WTC11 (cell line): ENCODE measurements around the gene SORT1. TPM values are rescaled to one million over a fixed set of nuclear protein-coding genes. Genes with fewer than 3 reads are reported as not detected.
A peak's percentile ranks its signal among the peaks of the same experiment; 100 is the strongest.

Source experiments
- ATAC-seq: fragments of 200-7000 bp; cut with Tn5 transposase; 2 replicates; pipeline ENCODE4 v1.10.0; 2021; ENCODE audit warnings: mild to moderate bottlenecking, moderate library complexity
- CTCF ChIA-PET: fragments of 300-600 bp; sonication (Branson Sonifier 250); formaldehyde crosslinking; loops from one replicate; lab custom pipeline; 2021; ENCODE audit warnings: antibody characterized with exemption; lab: Charles Lee
- POLR2A ChIA-PET: fragments of 350-600 bp; sonication (Branson Sonifier 250); formaldehyde crosslinking; loops from one replicate; lab custom pipeline; 2021; ENCODE audit warnings: antibody characterized with exemption; lab: Charles Lee
- DNase-seq: peaks from one replicate; pipeline ENCODE4 v3.0.0; 2021; ENCODE audit warnings: low spot score
- H3K27ac Mint-ChIP-seq: 2 replicates; pipeline ENCODE4 v1.8.0; 2021; ENCODE audit warnings: mixed read lengths
- H3K27me3 Mint-ChIP-seq: 2 replicates; pipeline ENCODE4 v1.8.0; 2021; ENCODE audit warnings: low read depth, mild to moderate bottlenecking, moderate library complexity, mixed read lengths
- H3K36me3 Mint-ChIP-seq: 2 replicates; pipeline ENCODE4 v1.8.0; 2021; ENCODE audit warnings: mixed read lengths
- H3K4me1 Mint-ChIP-seq: 2 replicates; pipeline ENCODE4 v1.8.0; 2022; ENCODE audit warnings: mixed read lengths
- H3K4me3 Mint-ChIP-seq: 2 replicates; pipeline ENCODE4 v1.8.0; 2021; ENCODE audit warnings: mild to moderate bottlenecking, moderate library complexity, mixed read lengths
- H3K9me3 Mint-ChIP-seq: 2 replicates; pipeline ENCODE4 v1.8.0; 2021; ENCODE audit warnings: mixed read lengths
- ATF1 ChIP-seq: sonication (generic); formaldehyde crosslinking; IDR thresholded peaks from 2 replicates; pipeline ENCODE4 v1.8.1; 2023; ENCODE audit warnings: mild to moderate bottlenecking, moderate library complexity, missing genetic modification reagents
- E2F4 ChIP-seq: sonication (generic); formaldehyde crosslinking; IDR thresholded peaks from 2 replicates; pipeline ENCODE4 v1.8.1; 2022; ENCODE audit warnings: low read depth, mild to moderate bottlenecking, moderate library complexity, missing genetic modification reagents, borderline replicate concordance
- FOXK1 ChIP-seq: sonication (generic); formaldehyde crosslinking; IDR thresholded peaks from 2 replicates; pipeline ENCODE4 v1.8.0; 2022; ENCODE audit warnings: mild to moderate bottlenecking, moderate library complexity, missing genetic modification reagents
- IRF2 ChIP-seq: sonication (generic); formaldehyde crosslinking; IDR thresholded peaks from 2 replicates; pipeline ENCODE4 v1.8.0; 2022; ENCODE audit warnings: low read depth, missing genetic modification reagents, borderline replicate concordance
- JAZF1 ChIP-seq: fragments of 250-450 bp; sonication (Bioruptor Pico); IDR thresholded peaks from 2 replicates; pipeline ENCODE4 v1.9.0; 2021; ENCODE audit warnings: moderate library complexity, mild to moderate bottlenecking, inconsistent platforms
- MXD4 ChIP-seq: fragments of 250-450 bp; sonication (Bioruptor Pico); IDR thresholded peaks from 2 replicates; pipeline ENCODE4 v1.8.0; 2021; ENCODE audit warnings: mild to moderate bottlenecking, moderate library complexity, borderline replicate concordance
- NFATC4 ChIP-seq: fragments of 250-450 bp; sonication (Bioruptor Pico); IDR thresholded peaks from 2 replicates; pipeline ENCODE4 v1.9.0; 2021; ENCODE audit warnings: mild to moderate bottlenecking
- NFYB ChIP-seq: sonication (generic); formaldehyde crosslinking; conservative IDR thresholded peaks from 2 replicates; pipeline ENCODE4 v1.8.0; 2022; ENCODE audit warnings: low read depth, missing genetic modification reagents
- NR2C2 ChIP-seq: sonication (generic); formaldehyde crosslinking; IDR thresholded peaks from 2 replicates; pipeline ENCODE4 v1.8.0; 2022; ENCODE audit warnings: mild to moderate bottlenecking, missing genetic modification reagents
- RELA ChIP-seq: sonication (generic); formaldehyde crosslinking; IDR thresholded peaks from 2 replicates; pipeline ENCODE4 v1.8.1; 2022; ENCODE audit warnings: missing genetic modification reagents, mild to moderate bottlenecking, borderline replicate concordance
- SMAD3 ChIP-seq: sonication (generic); formaldehyde crosslinking; IDR thresholded peaks from 2 replicates; pipeline ENCODE4 v1.8.0; 2022; ENCODE audit warnings: missing genetic modification reagents, mild to moderate bottlenecking, borderline replicate concordance
- SOX15 ChIP-seq: fragments of 250-450 bp; sonication (Bioruptor Pico); IDR thresholded peaks from 2 replicates; pipeline ENCODE4 v1.9.0; 2021; ENCODE audit warnings: mild to moderate bottlenecking
- TCF7 ChIP-seq: sonication (generic); formaldehyde crosslinking; IDR thresholded peaks from 2 replicates; pipeline ENCODE4 v1.8.0; 2022; ENCODE audit warnings: mild to moderate bottlenecking, low read depth, missing genetic modification reagents, moderate library complexity
- TEAD4 ChIP-seq: sonication (generic); formaldehyde crosslinking; IDR thresholded peaks from 2 replicates; pipeline ENCODE4 v1.8.0; 2022; ENCODE audit warnings: mild to moderate bottlenecking, missing genetic modification reagents
- TP53 ChIP-seq: sonication (generic); formaldehyde crosslinking; IDR thresholded peaks from 2 replicates; pipeline ENCODE4 v1.8.1; 2023; ENCODE audit warnings: mild to moderate bottlenecking, missing genetic modification reagents
- ZBTB43 ChIP-seq: sonication (generic); formaldehyde crosslinking; IDR thresholded peaks from 2 replicates; pipeline ENCODE4 v1.8.1; 2023; ENCODE audit warnings: mild to moderate bottlenecking, missing genetic modification reagents
- ZNF121 ChIP-seq: sonication (generic); formaldehyde crosslinking; IDR thresholded peaks from 2 replicates; pipeline ENCODE4 v1.8.0; 2023; ENCODE audit warnings: missing genetic modification reagents
- ZNF138 ChIP-seq: sonication (generic); formaldehyde crosslinking; conservative IDR thresholded peaks from 2 replicates; pipeline ENCODE4 v1.8.1; 2022; ENCODE audit warnings: mild to moderate bottlenecking, moderate library complexity, missing genetic modification reagents
- ZNF219 ChIP-seq: sonication (generic); formaldehyde crosslinking; IDR thresholded peaks from 2 replicates; pipeline ENCODE4 v1.8.0; 2023; ENCODE audit warnings: missing genetic modification reagents, mild to moderate bottlenecking, borderline replicate concordance
- ZNF232 ChIP-seq: sonication (generic); formaldehyde crosslinking; IDR thresholded peaks from 2 replicates; pipeline ENCODE4 v1.8.0; 2022; ENCODE audit warnings: mild to moderate bottlenecking, missing genetic modification reagents
- ZNF317 ChIP-seq: sonication (generic); formaldehyde crosslinking; IDR thresholded peaks from 2 replicates; pipeline ENCODE4 v1.8.1; 2023; ENCODE audit warnings: low read depth, mild to moderate bottlenecking, moderate library complexity, missing genetic modification reagents, borderline replicate concordance
- ZNF396 ChIP-seq: fragments of 250-450 bp; sonication (Bioruptor Pico); IDR thresholded peaks from 2 replicates; pipeline ENCODE4 v1.8.0; 2021; ENCODE audit warnings: mild to moderate bottlenecking, moderate library complexity, borderline replicate concordance
- total RNA-seq: library from RNA; stranded (reverse); gene quantifications from 3 replicates; pipeline ENCODE4 v1.2.3, GENCODE V29; 2021
- TF ChIP-seq, protein P1 (sequence below): sonication (generic); formaldehyde crosslinking; IDR thresholded peaks from 2 replicates; pipeline ENCODE4 v1.8.0; 2022; ENCODE audit warnings: mild to moderate bottlenecking, missing genetic modification reagents
- TF ChIP-seq, protein P2 (sequence below): sonication (generic); formaldehyde crosslinking; IDR thresholded peaks from 2 replicates; pipeline ENCODE4 v1.8.1; 2023; ENCODE audit warnings: mild to moderate bottlenecking, moderate library complexity, missing genetic modification reagents
- TF ChIP-seq, protein P3 (sequence below): fragments of 200-600 bp; IDR thresholded peaks from 2 replicates; pipeline ENCODE4 v1.8.0; 2022; ENCODE audit warnings: antibody characterized with exemption

The SORT1 gene
- total RNA-seq, 1 experiment from 2014 or later, result 55.9 TPM

GRCh38 chr1:109268431-109269211, 129.1 kb downstream of the SORT1 start (continued):
- TF ChIP-seq, protein P1, sequence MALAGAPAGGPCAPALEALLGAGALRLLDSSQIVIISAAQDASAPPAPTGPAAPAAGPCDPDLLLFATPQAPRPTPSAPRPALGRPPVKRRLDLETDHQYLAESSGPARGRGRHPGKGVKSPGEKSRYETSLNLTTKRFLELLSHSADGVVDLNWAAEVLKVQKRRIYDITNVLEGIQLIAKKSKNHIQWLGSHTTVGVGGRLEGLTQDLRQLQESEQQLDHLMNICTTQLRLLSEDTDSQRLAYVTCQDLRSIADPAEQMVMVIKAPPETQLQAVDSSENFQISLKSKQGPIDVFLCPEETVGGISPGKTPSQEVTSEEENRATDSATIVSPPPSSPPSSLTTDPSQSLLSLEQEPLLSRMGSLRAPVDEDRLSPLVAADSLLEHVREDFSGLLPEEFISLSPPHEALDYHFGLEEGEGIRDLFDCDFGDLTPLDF (CRISPR knock-in tag), result no peak
- no peak for TF ChIP-seq ZNF121 (CRISPR knock-in tag)
- TF ChIP-seq SMAD3 (CRISPR knock-in tag), result no peak
- no peak for TF ChIP-seq ZNF219 (CRISPR knock-in tag)
- no peak for TF ChIP-seq E2F4 (CRISPR knock-in tag)
- TF ChIP-seq NFATC4 (CRISPR knock-in tag), result no peak

- CTCF ChIA-PET, result no interaction called here
- POLR2A ChIA-PET, result no interaction called here
- TF ChIP-seq ZNF232 (CRISPR knock-in tag) (no peak), NFYB (CRISPR knock-in tag) (no peak), ZNF396 (CRISPR knock-in tag) (no peak), ZNF317 (CRISPR knock-in tag) (no peak), E2F4 (CRISPR knock-in tag) (no peak), ZBTB43 (CRISPR knock-in tag) (no peak), ATF1 (CRISPR knock-in tag) (no peak)
- TF ChIP-seq, protein P2, sequence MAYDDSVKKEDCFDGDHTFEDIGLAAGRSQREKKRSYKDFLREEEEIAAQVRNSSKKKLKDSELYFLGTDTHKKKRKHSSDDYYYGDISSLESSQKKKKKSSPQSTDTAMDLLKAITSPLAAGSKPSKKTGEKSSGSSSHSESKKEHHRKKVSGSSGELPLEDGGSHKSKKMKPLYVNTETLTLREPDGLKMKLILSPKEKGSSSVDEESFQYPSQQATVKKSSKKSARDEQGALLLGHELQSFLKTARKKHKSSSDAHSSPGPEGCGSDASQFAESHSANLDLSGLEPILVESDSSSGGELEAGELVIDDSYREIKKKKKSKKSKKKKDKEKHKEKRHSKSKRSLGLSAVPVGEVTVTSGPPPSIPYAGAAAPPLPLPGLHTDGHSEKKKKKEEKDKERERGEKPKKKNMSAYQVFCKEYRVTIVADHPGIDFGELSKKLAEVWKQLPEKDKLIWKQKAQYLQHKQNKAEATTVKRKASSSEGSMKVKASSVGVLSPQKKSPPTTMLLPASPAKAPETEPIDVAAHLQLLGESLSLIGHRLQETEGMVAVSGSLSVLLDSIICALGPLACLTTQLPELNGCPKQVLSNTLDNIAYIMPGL, result no peak
- H3K9me3 Mint-ChIP-seq, result no peaks in the 10 kb centered on the region
- no peak overlapping the region; the same call in 1 of the 2 replicates for H3K27ac Mint-ChIP-seq
- peaks cover 9% of the 10 kb centered on the region for H3K36me3 Mint-ChIP-seq
- H3K27me3 Mint-ChIP-seq, result no peaks in the 10 kb centered on the region
- DNase-seq, result no peak
- H3K4me1 Mint-ChIP-seq, result peaks cover 9% of the 10 kb centered on the region
- ATAC-seq, result no peak
- no peak overlapping the region for H3K4me3 Mint-ChIP-seq
These were observed 129.9 kb downstream of the SORT1 start for GRCh38 chr1:109267743-109268300.

- no peak overlapping the region for H3K4me3 Mint-ChIP-seq
- ChIA-PET CTCF (interaction anchor here (0.7 kb wide), 1 partner anchor 390 kb away, joined by 3 read pairs; the partner anchor contains the start of gene GPSM2), POLR2A (interaction anchor here (0.7 kb wide), 1 partner anchor 268 kb away, joined by 3 read pairs; no protein-coding TSS in a partner anchor)
- no peaks in the 10 kb centered on the region for H3K9me3 Mint-ChIP-seq
- DNase-seq (no peak), ATAC-seq (no peak)
- H3K4me1 Mint-ChIP-seq, result peaks cover 9% of the 10 kb centered on the region
- H3K36me3 Mint-ChIP-seq, result peaks cover 9% of the 10 kb centered on the region
- H3K27me3 Mint-ChIP-seq, result no peaks in the 10 kb centered on the region
- peak overlapping the region; percentile 45; the same call in 1 of the 2 replicates for H3K27ac Mint-ChIP-seq
- TF ChIP-seq TEAD4 (CRISPR knock-in tag), result no peak
- no peak for TF ChIP-seq MXD4 (CRISPR knock-in tag)
- TF ChIP-seq JAZF1 (CRISPR knock-in tag), result no peak
- no peak for TF ChIP-seq NR2C2 (CRISPR knock-in tag)
- no peak for TF ChIP-seq IRF2 (CRISPR knock-in tag)
- no peak for TF ChIP-seq TCF7 (CRISPR knock-in tag)
- TF ChIP-seq SOX15 (CRISPR knock-in tag), result no peak
- TF ChIP-seq RELA (CRISPR knock-in tag), result no peak
- TF ChIP-seq ZNF138 (CRISPR knock-in tag), result no peak
- TF ChIP-seq, protein P3, sequence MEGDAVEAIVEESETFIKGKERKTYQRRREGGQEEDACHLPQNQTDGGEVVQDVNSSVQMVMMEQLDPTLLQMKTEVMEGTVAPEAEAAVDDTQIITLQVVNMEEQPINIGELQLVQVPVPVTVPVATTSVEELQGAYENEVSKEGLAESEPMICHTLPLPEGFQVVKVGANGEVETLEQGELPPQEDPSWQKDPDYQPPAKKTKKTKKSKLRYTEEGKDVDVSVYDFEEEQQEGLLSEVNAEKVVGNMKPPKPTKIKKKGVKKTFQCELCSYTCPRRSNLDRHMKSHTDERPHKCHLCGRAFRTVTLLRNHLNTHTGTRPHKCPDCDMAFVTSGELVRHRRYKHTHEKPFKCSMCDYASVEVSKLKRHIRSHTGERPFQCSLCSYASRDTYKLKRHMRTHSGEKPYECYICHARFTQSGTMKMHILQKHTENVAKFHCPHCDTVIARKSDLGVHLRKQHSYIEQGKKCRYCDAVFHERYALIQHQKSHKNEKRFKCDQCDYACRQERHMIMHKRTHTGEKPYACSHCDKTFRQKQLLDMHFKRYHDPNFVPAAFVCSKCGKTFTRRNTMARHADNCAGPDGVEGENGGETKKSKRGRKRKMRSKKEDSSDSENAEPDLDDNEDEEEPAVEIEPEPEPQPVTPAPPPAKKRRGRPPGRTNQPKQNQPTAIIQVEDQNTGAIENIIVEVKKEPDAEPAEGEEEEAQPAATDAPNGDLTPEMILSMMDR, result no peak
- TF ChIP-seq FOXK1 (CRISPR knock-in tag), result no peak
- TF ChIP-seq TP53 (CRISPR knock-in tag), result no peak
These were observed 130.8 kb downstream of the SORT1 start for GRCh38 chr1:109266965-109267364.
